PC-3 (cell line): ENCODE data around the gene CTTNBP2. TPM values are rescaled to one million over a fixed set of nuclear protein-coding genes. Genes with fewer than 3 reads are reported as not detected.

Experiments
- ATAC-seq: fragments of 200-7000 bp; cut with Tn5 transposase; 2 replicates; pipeline ENCODE4 v1.9.1; 2020; ENCODE audit warnings: mild to moderate bottlenecking, moderate library complexity
- BruUV-seq: library from RNA; stranded (reverse); fragments of 400-500 nt; replicated peaks from 2 replicates; lab custom pipeline; 2021; lab: Mats Ljungman, UMichigan
- CTCF ChIA-PET: fragments of 300-600 bp; sonication (Branson Sonifier 250); formaldehyde crosslinking; loops from one replicate; lab custom pipeline; 2022; ENCODE audit warnings: antibody characterized with exemption; lab: Charles Lee
- POLR2A ChIA-PET: fragments of 300-600 bp; sonication (Branson Sonifier 250); formaldehyde crosslinking; loops from one replicate; lab custom pipeline; 2022; ENCODE audit warnings: antibody characterized with exemption; ENCODE audit not compliant: unreplicated experiment; lab: Charles Lee
- DNase-seq: peaks from one replicate; pipeline ENCODE4 v3.0.0-alpha.2; 2015
- H2AFZ ChIP-seq: fragments of 300-600 bp; sonication (generic); 2 replicates; pipeline ENCODE4 v1.6.0; 2016; ENCODE audit warnings: antibody characterized with exemption, low read length
- H3F3A ChIP-seq: fragments of 300-600 bp; sonication (generic); one replicate; pipeline ENCODE4 v1.6.0; 2017; ENCODE audit warnings: antibody characterized with exemption, low read length, control low read depth, mild to moderate bottlenecking; ENCODE audit not compliant: unreplicated experiment
- H3K27ac ChIP-seq: fragments of 300-600 bp; sonication (generic); 2 replicates; pipeline ENCODE4 v1.5.1; 2016; ENCODE audit warnings: mild to moderate bottlenecking, low read length
- H3K27me3 ChIP-seq: fragments of 300-600 bp; sonication (generic); 2 replicates; pipeline ENCODE4 v1.6.1; 2016; ENCODE audit warnings: low read length, mixed read lengths
- H3K36me3 ChIP-seq: fragments of 300-600 bp; sonication (generic); 2 replicates; pipeline ENCODE4 v1.6.1; 2016; ENCODE audit warnings: low read depth, mixed run types, low read length, mixed read lengths
- H3K4me1 ChIP-seq: fragments of 300-600 bp; sonication (generic); 2 replicates; pipeline ENCODE4 v1.5.1; 2016; ENCODE audit warnings: low read length; ENCODE audit not compliant: insufficient read depth
- H3K4me2 ChIP-seq: fragments of 300-600 bp; sonication (generic); 2 replicates; pipeline ENCODE4 v1.6.0; 2016; ENCODE audit warnings: low read length
- H3K4me3 ChIP-seq: fragments of 300-600 bp; sonication (generic); 2 replicates; pipeline ENCODE4 v1.5.1; 2016; ENCODE audit warnings: mild to moderate bottlenecking, low read length, mixed read lengths
- H3K79me2 ChIP-seq: fragments of 300-600 bp; sonication (generic); 2 replicates; pipeline ENCODE4 v1.6.1; 2017; ENCODE audit warnings: low read length, mixed read lengths
- H3K9ac ChIP-seq: fragments of 300-600 bp; sonication (generic); 2 replicates; pipeline ENCODE4 v1.6.0; 2016; ENCODE audit warnings: mild to moderate bottlenecking, low read length
- H3K9me2 ChIP-seq: fragments of 300-600 bp; sonication (generic); replicated peaks from 2 replicates; pipeline ENCODE4 v1.6.1; 2016; ENCODE audit warnings: mixed run types, low read length, mixed read lengths
- H3K9me3 ChIP-seq: fragments of 300-600 bp; sonication (generic); 2 replicates; pipeline ENCODE4 v1.6.1; 2016; ENCODE audit warnings: low read length, mixed read lengths
- H4K20me1 ChIP-seq: fragments of 300-600 bp; sonication (generic); 2 replicates; pipeline ENCODE4 v1.6.1; 2016; ENCODE audit warnings: low read length, mixed read lengths
- EZH2 ChIP-seq: fragments of 300-600 bp; sonication (generic); IDR thresholded peaks from one replicate; pipeline ENCODE4 v1.6.1; 2017; ENCODE audit warnings: antibody characterized with exemption, mild to moderate bottlenecking, low read length; ENCODE audit not compliant: unreplicated experiment
- EZH2phosphoT487 ChIP-seq: fragments of 300-600 bp; sonication (generic); IDR thresholded peaks from 2 replicates; pipeline ENCODE4 v1.6.1; 2018; ENCODE audit warnings: mild to moderate bottlenecking, antibody characterized with exemption, low read length, borderline replicate concordance
- intact Hi-C: fragments of 100-400 bp; cut with micrococcal nuclease; formaldehyde crosslinking; loops from 2 replicates; pipeline ENCODE4 v1.9.0; 2023
- total RNA-seq: library from RNA; depleted of rRNA; stranded (reverse); fragments of >200 nt; gene quantifications from 2 replicates; pipeline ENCODE4 v1.2.3, GENCODE V29; 2014
- TF ChIP-seq, protein P1 (sequence below): fragments of 300-600 bp; sonication (generic); conservative IDR thresholded peaks from 2 replicates; pipeline ENCODE4 v1.5.1; 2017; ENCODE audit warnings: antibody characterized with exemption, low read depth, mild to moderate bottlenecking, low read length

Gene CTTNBP2
- total RNA-seq, 1 experiment from 2014 or later = 1.1 TPM

DNA sequence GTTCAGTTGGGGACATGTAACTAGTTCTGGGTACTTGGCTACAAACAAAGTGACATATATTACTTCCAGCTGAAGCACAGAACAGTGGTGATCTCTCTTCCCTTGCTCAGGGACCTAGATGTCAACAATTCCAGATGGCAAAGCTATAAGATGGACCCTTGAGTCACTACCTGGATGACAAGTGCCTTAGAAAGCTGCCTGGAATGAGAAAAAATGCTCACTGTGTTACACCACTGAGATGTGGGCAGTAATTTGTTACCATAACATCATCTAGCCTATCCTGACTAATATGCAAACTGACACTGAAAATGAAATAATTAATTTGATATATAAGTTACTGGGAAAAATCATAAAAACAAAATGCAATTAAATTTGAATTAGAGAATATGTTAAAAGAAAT is 16.4 kb upstream of the CTTNBP2 start:
- H3K4me3 ChIP-seq = no peak overlapping the region
- no peak overlapping the region for H3K9ac ChIP-seq
- no TSS peak for BruUV-seq
- ChIA-PET CTCF (no interaction called here), POLR2A (no interaction called here)
- H2AFZ ChIP-seq = no peak overlapping the region
- H3K36me3 ChIP-seq = no peaks in the 10 kb centered on the region
- H3K9me2 ChIP-seq = no peaks in the 10 kb centered on the region
- H3K27ac ChIP-seq = no peak overlapping the region
- H3K79me2 ChIP-seq = no peaks in the 10 kb centered on the region
- TF ChIP-seq EZH2phosphoT487 (no peak), EZH2 (no peak)
- TF ChIP-seq, protein P1, sequence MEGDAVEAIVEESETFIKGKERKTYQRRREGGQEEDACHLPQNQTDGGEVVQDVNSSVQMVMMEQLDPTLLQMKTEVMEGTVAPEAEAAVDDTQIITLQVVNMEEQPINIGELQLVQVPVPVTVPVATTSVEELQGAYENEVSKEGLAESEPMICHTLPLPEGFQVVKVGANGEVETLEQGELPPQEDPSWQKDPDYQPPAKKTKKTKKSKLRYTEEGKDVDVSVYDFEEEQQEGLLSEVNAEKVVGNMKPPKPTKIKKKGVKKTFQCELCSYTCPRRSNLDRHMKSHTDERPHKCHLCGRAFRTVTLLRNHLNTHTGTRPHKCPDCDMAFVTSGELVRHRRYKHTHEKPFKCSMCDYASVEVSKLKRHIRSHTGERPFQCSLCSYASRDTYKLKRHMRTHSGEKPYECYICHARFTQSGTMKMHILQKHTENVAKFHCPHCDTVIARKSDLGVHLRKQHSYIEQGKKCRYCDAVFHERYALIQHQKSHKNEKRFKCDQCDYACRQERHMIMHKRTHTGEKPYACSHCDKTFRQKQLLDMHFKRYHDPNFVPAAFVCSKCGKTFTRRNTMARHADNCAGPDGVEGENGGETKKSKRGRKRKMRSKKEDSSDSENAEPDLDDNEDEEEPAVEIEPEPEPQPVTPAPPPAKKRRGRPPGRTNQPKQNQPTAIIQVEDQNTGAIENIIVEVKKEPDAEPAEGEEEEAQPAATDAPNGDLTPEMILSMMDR = no peak
- H3F3A ChIP-seq = no peaks in the 10 kb centered on the region
- H3K4me2 ChIP-seq = no peak overlapping the region
- H3K27me3 ChIP-seq = no peaks in the 10 kb centered on the region
- intact Hi-C loops = no loop called here
- no peaks in the 10 kb centered on the region for H3K4me1 ChIP-seq
- DNase-seq (no peak), ATAC-seq (no peak)
- H4K20me1 ChIP-seq = no peaks in the 10 kb centered on the region
- H3K9me3 ChIP-seq = no peaks in the 10 kb centered on the region

DNA sequence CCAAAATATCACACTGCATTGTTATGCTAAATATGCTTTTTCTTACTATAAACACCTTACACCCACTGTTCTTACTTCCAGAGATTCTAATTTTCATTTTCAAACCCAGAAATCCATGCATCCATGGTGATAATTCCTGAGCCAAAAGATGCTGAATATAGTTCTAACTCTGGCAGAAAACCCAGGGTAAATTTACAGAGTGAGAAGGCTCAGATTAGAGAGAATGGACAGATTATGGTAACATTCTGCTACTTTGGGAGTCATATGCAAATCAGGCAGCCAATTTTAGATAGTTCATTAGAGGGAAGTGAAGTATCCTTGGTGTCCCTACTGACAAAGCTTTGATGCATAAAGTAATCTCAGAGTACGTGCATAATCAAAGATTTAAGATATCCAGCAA is 15.4 kb upstream of the CTTNBP2 start:
- H2AFZ ChIP-seq = no peak overlapping the region
- H3K9ac ChIP-seq = no peak overlapping the region
- H4K20me1 ChIP-seq = no peaks in the 10 kb centered on the region
- POLR2A ChIA-PET = no interaction called here
- no peaks in the 10 kb centered on the region for H3K9me2 ChIP-seq
- no peak for TF ChIP-seq EZH2
- TF ChIP-seq, protein P1 = no peak
- no peak for TF ChIP-seq EZH2phosphoT487
- DNase-seq = no peak
- H3K4me1 ChIP-seq = no peaks in the 10 kb centered on the region
- CTCF ChIA-PET = no interaction called here
- no peak overlapping the region for H3K27ac ChIP-seq
- no peak overlapping the region for H3K4me3 ChIP-seq
- no peaks in the 10 kb centered on the region for H3F3A ChIP-seq
- H3K27me3 ChIP-seq = no peaks in the 10 kb centered on the region
- no peaks in the 10 kb centered on the region for H3K36me3 ChIP-seq
- no peaks in the 10 kb centered on the region for H3K79me2 ChIP-seq
- no peaks in the 10 kb centered on the region for H3K9me3 ChIP-seq
- no peak for ATAC-seq
- intact Hi-C loops = no loop called here
- no peak overlapping the region for H3K4me2 ChIP-seq
- BruUV-seq = no TSS peak

DNA sequence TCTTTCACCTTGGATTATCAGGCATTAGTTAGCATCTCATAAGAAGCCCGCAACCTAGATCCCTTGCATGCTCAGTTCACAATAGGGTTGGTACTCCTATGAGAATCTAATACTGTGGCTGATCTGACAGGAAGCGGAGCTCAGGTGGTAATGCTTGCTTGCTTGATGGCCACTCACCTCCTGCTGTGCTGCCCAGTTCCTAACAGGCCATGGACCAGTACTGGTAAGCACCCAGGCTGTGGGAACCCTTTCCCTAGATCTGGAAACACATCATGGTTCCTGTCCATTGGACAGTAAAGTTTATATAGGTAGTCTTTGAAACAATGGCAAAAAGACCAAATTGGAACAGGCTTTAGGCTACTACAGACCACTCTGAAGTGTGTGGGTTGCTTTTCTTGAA is 9.4 kb upstream of the CTTNBP2 start:
- POLR2A ChIA-PET = no interaction called here
- no peak for DNase-seq
- H3K4me3 ChIP-seq = no peak overlapping the region
- no TSS peak for BruUV-seq
- H3K27ac ChIP-seq = no peak overlapping the region
- no peaks in the 10 kb centered on the region for H3K4me1 ChIP-seq
- no peaks in the 10 kb centered on the region for H3K36me3 ChIP-seq
- TF ChIP-seq EZH2 (no peak), EZH2phosphoT487 (no peak)
- TF ChIP-seq, protein P1 = no peak
- no peaks in the 10 kb centered on the region for H3F3A ChIP-seq
- no peak for ATAC-seq
- H3K27me3 ChIP-seq = no peaks in the 10 kb centered on the region
- no peaks in the 10 kb centered on the region for H3K79me2 ChIP-seq
- no peak overlapping the region for H2AFZ ChIP-seq
- intact Hi-C loops = no loop called here
- H3K9me3 ChIP-seq = no peaks in the 10 kb centered on the region
- no peaks in the 10 kb centered on the region for H3K9me2 ChIP-seq
- H4K20me1 ChIP-seq = no peaks in the 10 kb centered on the region
- no peak overlapping the region for H3K9ac ChIP-seq
- CTCF ChIA-PET = no interaction called here
- no peak overlapping the region for H3K4me2 ChIP-seq
